ENCODE measurements around the gene DNAH7. TPM values are rescaled to one million over a fixed set of nuclear protein-coding genes. Genes with fewer than 3 reads are reported as not detected.

The DNAH7 gene
- total and polyA plus RNA-seq, 4 experiments from 2014 or later = not detected

GRCh38 chr2:195779491-195779890, 289.1 kb downstream of the DNAH7 start:
- no peaks in the 10 kb centered on the region for H3K9me3 ChIP-seq (ENCODE audit: control insufficient read depth in 1 of 2, low read length in 2 of 2)
- Mint-ChIP-seq H3K4me1 (no peaks in the 10 kb centered on the region), H3K9me3 (no peaks in the 10 kb centered on the region), H3K27me3 (peaks cover 1 to 3% of the 10 kb centered on the region in 2 donors), H3K27ac (no peak overlapping the region), H3K4me3 (no peak overlapping the region), H3K36me3 (no peaks in the 10 kb centered on the region)
- H3K36me3 ChIP-seq (ENCODE audit: insufficient read depth, low read length) = no peaks in the 10 kb centered on the region
- intact Hi-C loops (cut with micrococcal nuclease) = no loop called here
- H3K4me1 ChIP-seq (ENCODE audit: insufficient read depth, low read length) = no peaks in the 10 kb centered on the region
- CTCF ChIA-PET (ENCODE audit: partially characterized antibody) = no interaction called here
- no peak overlapping the region for H3K4me3 ChIP-seq (ENCODE audit: low read length in 2 of 2)
- POLR2A ChIA-PET (ENCODE audit: partially characterized antibody) = no interaction called here
- no peak for DNase-seq
- H3K27ac ChIP-seq (ENCODE audit: low read depth, low read length) = no peak overlapping the region
- H3K27me3 ChIP-seq (ENCODE audit: insufficient read depth, low read length) = no peaks in the 10 kb centered on the region

- H3K27me3 ChIP-seq (ENCODE audit: insufficient read depth, low read length) = no peaks in the 10 kb centered on the region
- H3K4me1 ChIP-seq (ENCODE audit: insufficient read depth, low read length) = no peaks in the 10 kb centered on the region
- peaks cover 0 to 1% of the 10 kb centered on the region in 2 donors for H3K36me3 Mint-ChIP-seq
- no peaks in the 10 kb centered on the region for H3K4me1 Mint-ChIP-seq
- H3K4me3 Mint-ChIP-seq = no peak overlapping the region
- no peak for DNase-seq
- no peaks in the 10 kb centered on the region for H3K36me3 ChIP-seq (ENCODE audit: insufficient read depth, low read length)
- ChIA-PET CTCF (ENCODE audit: partially characterized antibody) (no interaction called here), POLR2A (ENCODE audit: partially characterized antibody) (no interaction called here)
- H3K27ac ChIP-seq (ENCODE audit: low read depth, low read length) = no peak overlapping the region
- H3K27me3 Mint-ChIP-seq = peaks cover 0 to 2% of the 10 kb centered on the region in 2 donors
- no peak overlapping the region for H3K4me3 ChIP-seq (ENCODE audit: low read length in 2 of 2)
- intact Hi-C loops (cut with micrococcal nuclease) = no loop called here
- no peaks in the 10 kb centered on the region for H3K9me3 ChIP-seq (ENCODE audit: control insufficient read depth in 1 of 2, low read length in 2 of 2)
- H3K27ac Mint-ChIP-seq = no peak overlapping the region
- peaks cover 2 to 29% (median 17%) of the 10 kb centered on the region in 8 donors for H3K9me3 Mint-ChIP-seq
These were observed 298.7 kb downstream of the DNAH7 start for GRCh38 chr2:195769975-195770374.

- H3K9me3 ChIP-seq (ENCODE audit: control insufficient read depth in 1 of 2, low read length in 2 of 2) = no peaks in the 10 kb centered on the region
- Mint-ChIP-seq H3K36me3 (peaks cover 0 to 1% of the 10 kb centered on the region in 2 donors), H3K27ac (no peak overlapping the region), H3K4me3 (no peak overlapping the region), H3K4me1 (no peaks in the 10 kb centered on the region), H3K27me3 (peaks cover 0 to 2% of the 10 kb centered on the region in 2 donors), H3K9me3 (peaks cover 4 to 42% (median 30%) of the 10 kb centered on the region in 8 donors)
- H3K36me3 ChIP-seq (ENCODE audit: insufficient read depth, low read length) = no peaks in the 10 kb centered on the region
- H3K27me3 ChIP-seq (ENCODE audit: insufficient read depth, low read length) = no peaks in the 10 kb centered on the region
- H3K4me3 ChIP-seq (ENCODE audit: low read length in 2 of 2) = no peak overlapping the region
- no peak for DNase-seq
- intact Hi-C loops (cut with micrococcal nuclease) = no loop called here
- ChIA-PET CTCF (ENCODE audit: partially characterized antibody) (no interaction called here), POLR2A (ENCODE audit: partially characterized antibody) (no interaction called here)
- no peaks in the 10 kb centered on the region for H3K4me1 ChIP-seq (ENCODE audit: insufficient read depth, low read length)
- H3K27ac ChIP-seq (ENCODE audit: low read depth, low read length) = no peak overlapping the region
These were observed 300.2 kb downstream of the DNAH7 start for GRCh38 chr2:195768431-195768830.

GRCh38 chr2:195766691-195767090, 301.9 kb downstream of the DNAH7 start:
- no peak overlapping the region for H3K4me3 ChIP-seq (ENCODE audit: low read length in 2 of 2)
- no peaks in the 10 kb centered on the region for H3K27me3 ChIP-seq (ENCODE audit: insufficient read depth, low read length)
- ChIA-PET POLR2A (ENCODE audit: partially characterized antibody) (no interaction called here), CTCF (ENCODE audit: partially characterized antibody) (no interaction called here)
- H3K4me1 ChIP-seq (ENCODE audit: insufficient read depth, low read length) = no peaks in the 10 kb centered on the region
- no peaks in the 10 kb centered on the region for H3K4me1 Mint-ChIP-seq
- no peaks in the 10 kb centered on the region for H3K27me3 Mint-ChIP-seq
- peaks cover 0 to 1% of the 10 kb centered on the region in 2 donors for H3K36me3 Mint-ChIP-seq
- no peak overlapping the region for H3K4me3 Mint-ChIP-seq
- no peak for DNase-seq
- intact Hi-C loops (cut with micrococcal nuclease) = no loop called here
- no peaks in the 10 kb centered on the region for H3K9me3 ChIP-seq (ENCODE audit: control insufficient read depth in 1 of 2, low read length in 2 of 2)
- no peak overlapping the region for H3K27ac Mint-ChIP-seq
- H3K9me3 Mint-ChIP-seq = peaks cover 8 to 56% (median 44%) of the 10 kb centered on the region in 8 donors
- no peak overlapping the region for H3K27ac ChIP-seq (ENCODE audit: low read depth, low read length)
- H3K36me3 ChIP-seq (ENCODE audit: insufficient read depth, low read length) = no peaks in the 10 kb centered on the region

GRCh38 chr2:195763866-195764265, 304.8 kb downstream of the DNAH7 start:
- H3K4me3 Mint-ChIP-seq = no peak overlapping the region
- ChIA-PET CTCF (ENCODE audit: partially characterized antibody) (no interaction called here), POLR2A (ENCODE audit: partially characterized antibody) (no interaction called here)
- Histone ChIP-seq H3K36me3 (ENCODE audit: insufficient read depth, low read length) (no peaks in the 10 kb centered on the region), H3K4me1 (ENCODE audit: insufficient read depth, low read length) (no peaks in the 10 kb centered on the region), H3K27ac (ENCODE audit: low read depth, low read length) (no peak overlapping the region), H3K9me3 (ENCODE audit: control insufficient read depth in 1 of 2, low read length in 2 of 2) (no peaks in the 10 kb centered on the region), H3K27me3 (ENCODE audit: insufficient read depth, low read length) (no peaks in the 10 kb centered on the region), H3K4me3 (ENCODE audit: low read length in 2 of 2) (no peak overlapping the region)
- peaks cover 11 to 72% (median 59%) of the 10 kb centered on the region in 8 donors for H3K9me3 Mint-ChIP-seq
- no peak for DNase-seq
- H3K4me1 Mint-ChIP-seq = no peaks in the 10 kb centered on the region
- no peak overlapping the region for H3K27ac Mint-ChIP-seq
- H3K36me3 Mint-ChIP-seq = peaks cover 0 to 1% of the 10 kb centered on the region in 2 donors
- intact Hi-C loops (cut with micrococcal nuclease) = no loop called here
- no peaks in the 10 kb centered on the region for H3K27me3 Mint-ChIP-seq

- ChIA-PET CTCF (ENCODE audit: partially characterized antibody) (no interaction called here), POLR2A (ENCODE audit: partially characterized antibody) (no interaction called here)
- Histone ChIP-seq H3K9me3 (ENCODE audit: control insufficient read depth in 1 of 2, low read length in 2 of 2) (no peaks in the 10 kb centered on the region), H3K27me3 (ENCODE audit: insufficient read depth, low read length) (no peaks in the 10 kb centered on the region), H3K4me3 (ENCODE audit: low read length in 2 of 2) (no peak overlapping the region), H3K36me3 (ENCODE audit: insufficient read depth, low read length) (no peaks in the 10 kb centered on the region), H3K4me1 (ENCODE audit: insufficient read depth, low read length) (no peaks in the 10 kb centered on the region), H3K27ac (ENCODE audit: low read depth, low read length) (no peak overlapping the region)
- no peak overlapping the region for H3K27ac Mint-ChIP-seq
- peaks cover 7 to 64% (median 52%) of the 10 kb centered on the region in 8 donors for H3K9me3 Mint-ChIP-seq
- no peak overlapping the region for H3K4me3 Mint-ChIP-seq
- H3K4me1 Mint-ChIP-seq = no peaks in the 10 kb centered on the region
- H3K27me3 Mint-ChIP-seq = no peaks in the 10 kb centered on the region
- H3K36me3 Mint-ChIP-seq = peaks cover 1 to 11% of the 10 kb centered on the region in 2 donors
- intact Hi-C loops (cut with micrococcal nuclease) = no loop called here
- DNase-seq = no peak
These were observed 308.8 kb downstream of the DNAH7 start for GRCh38 chr2:195759877-195760276.

GRCh38 chr2:195758846-195759245, 309.8 kb downstream of the DNAH7 start:
- Histone ChIP-seq H3K4me3 (ENCODE audit: low read length in 2 of 2) (no peak overlapping the region), H3K27ac (ENCODE audit: low read depth, low read length) (no peak overlapping the region), H3K27me3 (ENCODE audit: insufficient read depth, low read length) (no peaks in the 10 kb centered on the region), H3K9me3 (ENCODE audit: control insufficient read depth in 1 of 2, low read length in 2 of 2) (no peaks in the 10 kb centered on the region), H3K4me1 (ENCODE audit: insufficient read depth, low read length) (no peaks in the 10 kb centered on the region), H3K36me3 (ENCODE audit: insufficient read depth, low read length) (no peaks in the 10 kb centered on the region)
- peaks cover 7 to 56% (median 44%) of the 10 kb centered on the region in 8 donors for H3K9me3 Mint-ChIP-seq
- H3K27ac Mint-ChIP-seq = no peak overlapping the region
- peaks cover 1 to 12% of the 10 kb centered on the region in 2 donors for H3K36me3 Mint-ChIP-seq
- ChIA-PET POLR2A (ENCODE audit: partially characterized antibody) (no interaction called here), CTCF (ENCODE audit: partially characterized antibody) (no interaction called here)
- intact Hi-C loops (cut with micrococcal nuclease) = no loop called here
- no peak overlapping the region for H3K4me3 Mint-ChIP-seq
- H3K27me3 Mint-ChIP-seq = no peaks in the 10 kb centered on the region
- no peak for DNase-seq
- H3K4me1 Mint-ChIP-seq = no peaks in the 10 kb centered on the region
